ENCODE data around the gene ATRX. TPM values are rescaled to one million over a fixed set of nuclear protein-coding genes. Genes with fewer than 3 reads are reported as not detected.
"Not testable (repeated sequence)": the region's sequence is repeated elsewhere in the genome, so short reads cannot be mapped to it uniquely, and the experiment has no call there.

The ATRX gene, protein sequence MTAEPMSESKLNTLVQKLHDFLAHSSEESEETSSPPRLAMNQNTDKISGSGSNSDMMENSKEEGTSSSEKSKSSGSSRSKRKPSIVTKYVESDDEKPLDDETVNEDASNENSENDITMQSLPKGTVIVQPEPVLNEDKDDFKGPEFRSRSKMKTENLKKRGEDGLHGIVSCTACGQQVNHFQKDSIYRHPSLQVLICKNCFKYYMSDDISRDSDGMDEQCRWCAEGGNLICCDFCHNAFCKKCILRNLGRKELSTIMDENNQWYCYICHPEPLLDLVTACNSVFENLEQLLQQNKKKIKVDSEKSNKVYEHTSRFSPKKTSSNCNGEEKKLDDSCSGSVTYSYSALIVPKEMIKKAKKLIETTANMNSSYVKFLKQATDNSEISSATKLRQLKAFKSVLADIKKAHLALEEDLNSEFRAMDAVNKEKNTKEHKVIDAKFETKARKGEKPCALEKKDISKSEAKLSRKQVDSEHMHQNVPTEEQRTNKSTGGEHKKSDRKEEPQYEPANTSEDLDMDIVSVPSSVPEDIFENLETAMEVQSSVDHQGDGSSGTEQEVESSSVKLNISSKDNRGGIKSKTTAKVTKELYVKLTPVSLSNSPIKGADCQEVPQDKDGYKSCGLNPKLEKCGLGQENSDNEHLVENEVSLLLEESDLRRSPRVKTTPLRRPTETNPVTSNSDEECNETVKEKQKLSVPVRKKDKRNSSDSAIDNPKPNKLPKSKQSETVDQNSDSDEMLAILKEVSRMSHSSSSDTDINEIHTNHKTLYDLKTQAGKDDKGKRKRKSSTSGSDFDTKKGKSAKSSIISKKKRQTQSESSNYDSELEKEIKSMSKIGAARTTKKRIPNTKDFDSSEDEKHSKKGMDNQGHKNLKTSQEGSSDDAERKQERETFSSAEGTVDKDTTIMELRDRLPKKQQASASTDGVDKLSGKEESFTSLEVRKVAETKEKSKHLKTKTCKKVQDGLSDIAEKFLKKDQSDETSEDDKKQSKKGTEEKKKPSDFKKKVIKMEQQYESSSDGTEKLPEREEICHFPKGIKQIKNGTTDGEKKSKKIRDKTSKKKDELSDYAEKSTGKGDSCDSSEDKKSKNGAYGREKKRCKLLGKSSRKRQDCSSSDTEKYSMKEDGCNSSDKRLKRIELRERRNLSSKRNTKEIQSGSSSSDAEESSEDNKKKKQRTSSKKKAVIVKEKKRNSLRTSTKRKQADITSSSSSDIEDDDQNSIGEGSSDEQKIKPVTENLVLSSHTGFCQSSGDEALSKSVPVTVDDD (N-terminal part only)
- 26.3 TPM for polyA plus RNA-seq (2013, experiment 1 of 2; ENCODE audit: insufficient read length)
- polyA plus RNA-seq (2013, experiment 2 of 2; ENCODE audit: insufficient read length) = 26.7 TPM

GRCh38 chrX:77785486-77786364 is at the start of gene ATRX:
Gene ATRX (minus strand): TSS chrX:77786216. CDS start chrX:77786001, 215 bp downstream.
- peak; percentile 83 for DNase-seq

DNA sequence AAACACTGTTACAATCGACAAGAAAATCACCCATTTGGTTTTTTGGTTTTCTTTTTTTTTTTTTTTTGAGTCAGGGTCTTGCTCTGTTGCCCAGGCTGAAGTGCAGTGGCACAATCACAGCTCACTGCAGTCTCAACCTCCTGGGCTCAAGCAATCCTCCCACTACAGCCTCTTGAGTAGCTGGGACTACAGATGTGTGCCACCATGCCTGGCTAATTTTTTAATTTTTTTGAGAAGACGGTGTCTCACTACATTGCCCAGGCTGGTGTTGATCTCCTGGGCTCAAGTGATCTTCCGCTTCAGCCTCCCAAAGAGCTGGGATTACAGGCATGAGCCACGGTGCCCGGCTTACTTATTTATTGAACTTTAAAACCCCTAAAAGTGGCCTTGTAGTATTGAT is 45.5 kb upstream of the ATRX start:
- DNase-seq = not testable (repeated sequence)

DNA sequence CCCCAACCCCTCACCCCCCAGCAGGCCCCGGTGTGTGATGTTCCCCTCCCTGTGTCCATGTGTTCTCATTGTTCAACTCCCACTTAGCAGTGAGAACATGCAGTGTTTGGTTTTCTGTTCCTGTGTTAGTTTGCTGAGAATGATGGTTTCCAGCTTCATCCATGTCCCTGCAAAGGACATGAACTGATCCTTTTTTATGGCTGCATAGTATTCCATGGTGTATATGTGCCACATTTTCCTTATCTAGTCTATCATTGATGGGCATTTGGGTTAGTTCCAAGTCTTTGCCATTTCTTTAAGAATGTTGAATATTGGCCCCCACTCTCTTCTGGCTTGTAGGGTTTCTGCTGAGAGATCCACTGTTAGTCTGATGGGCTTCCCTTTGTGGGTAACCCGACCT is 36.0 kb upstream of the ATRX start:
- DNase-seq = not testable (repeated sequence)

- DNase-seq = no peak
Observed at GRCh38 chrX:77820091-77820727, 34.2 kb upstream of the ATRX start.

DNA sequence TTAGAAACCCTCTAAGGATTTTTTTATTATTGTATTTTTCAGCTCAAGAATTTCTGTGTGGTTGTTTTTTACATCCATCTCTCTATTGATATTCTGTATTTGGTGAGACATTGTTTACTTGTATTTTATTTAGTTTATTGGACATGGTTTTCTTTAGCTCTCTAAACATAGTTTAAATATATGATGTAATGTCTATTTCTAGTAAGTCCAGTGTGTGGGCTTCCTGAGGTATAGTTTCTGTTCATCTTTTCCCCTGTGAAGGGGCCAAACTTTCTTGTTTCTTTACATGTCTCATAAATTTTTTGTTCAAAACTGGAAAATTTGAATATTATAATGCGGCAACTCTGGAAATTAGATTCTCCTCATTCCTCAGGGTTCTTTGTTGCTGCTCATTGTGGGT is 28.2 kb upstream of the ATRX start:
- no peak for DNase-seq

- DNase-seq = no peak
Observed at GRCh38 chrX:77802201-77802600, 16.2 kb upstream of the ATRX start.

DNA sequence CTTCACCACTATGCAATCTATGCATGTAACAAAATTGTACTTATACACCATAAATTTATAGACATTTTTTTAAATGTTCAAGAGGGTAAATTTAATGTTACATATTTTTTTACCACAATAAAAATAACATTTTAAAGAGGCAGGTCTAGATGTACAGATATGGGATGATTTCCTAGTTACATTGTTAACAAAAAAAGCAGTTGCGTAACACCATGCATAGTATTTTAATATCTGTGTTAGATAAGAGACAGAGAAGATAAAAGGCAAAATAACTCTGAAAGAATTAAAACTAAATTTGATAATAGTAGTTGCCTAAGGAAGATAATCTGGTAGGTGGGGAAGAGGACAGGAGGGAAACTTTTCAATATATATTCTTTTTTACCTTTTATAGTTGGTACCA is 9.1 kb upstream of the ATRX start:
- DNase-seq = no peak

- DNase-seq = no peak
Observed at GRCh38 chrX:77793946-77794345, 7.9 kb upstream of the ATRX start.

- DNase-seq = peak; percentile 23
Observed at GRCh38 chrX:77788050-77788449, 2.0 kb upstream of the ATRX start.

DNA sequence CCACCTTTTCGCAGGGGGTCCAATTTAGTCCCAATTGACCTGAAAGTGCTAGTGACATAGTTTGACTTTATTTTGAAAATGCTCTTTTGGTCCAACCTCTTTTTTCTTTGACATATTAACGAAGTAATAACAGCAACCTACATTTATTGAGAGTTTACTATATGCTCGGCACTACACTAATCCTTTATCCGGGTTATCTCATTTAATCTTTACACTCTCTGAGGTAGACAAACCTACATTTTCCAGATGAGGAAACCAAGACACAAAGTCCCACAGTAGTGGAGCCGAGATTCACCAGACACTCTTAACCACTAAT is 307 bp upstream of the ATRX start:
- DNase-seq = no peak

DNA sequence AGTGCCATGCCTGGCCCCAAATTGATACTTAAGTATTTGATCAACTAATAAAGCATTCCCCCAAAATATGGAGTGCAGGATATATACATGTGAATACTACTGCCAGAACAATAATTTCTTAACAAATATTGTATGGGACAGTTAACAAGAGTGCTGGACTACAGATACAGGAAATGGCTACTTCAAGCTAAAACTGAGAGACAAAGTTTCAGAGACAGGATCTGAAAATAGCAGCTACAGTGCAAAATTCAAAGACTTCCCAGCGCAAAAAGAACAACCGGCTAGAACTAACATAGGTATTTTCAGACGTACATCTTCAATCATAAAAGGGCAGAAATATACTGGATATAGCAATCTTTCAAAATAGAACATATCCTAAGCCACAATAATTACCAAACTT is 6.3 kb downstream of the ATRX start:
- DNase-seq = no peak

DNA sequence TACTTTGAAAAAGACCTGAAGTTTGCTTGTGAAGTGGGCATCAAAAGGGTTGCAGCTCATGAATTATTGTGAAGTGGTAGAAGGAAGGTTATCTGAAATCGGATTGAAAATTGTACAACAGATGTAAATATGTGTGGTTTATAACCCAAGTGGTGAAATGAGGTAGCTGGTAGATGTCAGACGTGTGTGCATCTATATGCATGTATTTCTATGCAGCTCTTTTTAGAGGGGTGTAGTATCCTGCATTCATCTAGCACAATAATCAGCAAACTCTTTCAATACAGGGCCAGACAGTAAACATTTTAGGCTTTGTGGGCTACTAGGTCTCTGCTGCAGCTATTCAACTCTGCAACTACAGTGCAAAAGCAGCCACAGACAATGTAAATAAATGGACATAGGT is 9.4 kb downstream of the ATRX start:
- DNase-seq = no peak

- DNase-seq = no peak
Observed at GRCh38 chrX:77771601-77772000, 14.4 kb downstream of the ATRX start.

GRCh38 chrX:77768787-77769186 is 17.2 kb downstream of the ATRX start:
- DNase-seq = no peak

GRCh38 chrX:77766212-77766611 is 19.8 kb downstream of the ATRX start:
- DNase-seq = not testable (repeated sequence)

DNA sequence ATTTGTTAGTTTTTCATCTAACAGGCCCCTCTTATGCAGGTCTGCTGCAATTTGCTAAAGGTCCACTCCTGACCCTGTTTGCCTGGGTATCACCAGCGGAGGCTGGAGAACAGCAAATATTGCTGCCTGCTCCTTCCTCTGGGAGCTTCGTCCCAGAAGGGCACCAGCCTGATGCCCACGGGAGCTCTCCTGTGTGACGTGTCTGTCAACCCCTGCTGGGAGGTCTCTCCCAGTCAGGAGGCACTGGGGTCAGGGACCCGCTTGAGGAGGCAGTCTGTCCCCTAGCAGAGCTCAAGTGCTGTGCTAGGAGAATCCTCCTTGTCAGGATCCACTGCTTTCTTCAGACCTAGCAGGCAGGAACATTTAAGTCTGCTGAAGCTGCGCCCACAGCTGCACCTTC is 30.5 kb downstream of the ATRX start:
- DNase-seq = no peak

DNA sequence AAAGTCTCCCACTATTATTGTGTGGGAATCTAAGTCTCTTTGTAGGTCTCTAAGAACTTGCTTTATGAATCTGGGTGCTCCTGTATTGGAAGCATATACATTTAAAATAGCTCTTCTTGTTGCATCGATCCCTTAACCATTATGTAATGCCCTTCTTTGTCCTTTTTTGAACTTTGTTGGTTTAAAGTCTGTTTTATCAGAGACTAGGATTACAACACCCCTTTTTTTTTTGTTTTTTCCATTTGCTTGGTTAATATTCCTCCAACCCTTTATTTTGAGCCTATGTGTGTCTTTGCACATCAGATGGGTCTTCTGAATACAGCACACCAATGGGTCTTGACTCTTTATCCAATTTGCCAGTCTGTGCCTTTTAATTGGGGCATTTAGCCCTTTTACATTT is 32.1 kb downstream of the ATRX start:
- DNase-seq = not testable (repeated sequence)

DNA sequence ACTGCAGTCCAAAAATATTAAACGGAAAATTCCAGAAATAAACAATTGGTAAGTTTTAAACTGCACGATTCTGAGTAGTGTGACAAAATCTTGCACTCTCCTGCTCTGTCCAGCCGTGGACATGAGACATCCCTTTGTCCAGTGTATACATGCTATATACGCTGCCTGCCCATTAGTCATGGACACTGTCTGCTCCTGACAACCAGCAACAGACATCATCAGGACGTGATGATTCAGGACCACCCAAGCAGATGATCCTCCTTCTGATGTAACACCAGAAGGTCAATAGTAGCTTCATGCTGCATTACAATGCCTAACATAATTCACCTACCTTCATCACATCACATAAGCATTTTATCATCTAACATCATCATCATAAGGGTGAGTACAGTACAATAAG is 36.3 kb downstream of the ATRX start:
- peak; percentile 58 for DNase-seq

- peak; percentile 6 for DNase-seq
Observed at GRCh38 chrX:77743720-77744119, 42.3 kb downstream of the ATRX start.

DNA sequence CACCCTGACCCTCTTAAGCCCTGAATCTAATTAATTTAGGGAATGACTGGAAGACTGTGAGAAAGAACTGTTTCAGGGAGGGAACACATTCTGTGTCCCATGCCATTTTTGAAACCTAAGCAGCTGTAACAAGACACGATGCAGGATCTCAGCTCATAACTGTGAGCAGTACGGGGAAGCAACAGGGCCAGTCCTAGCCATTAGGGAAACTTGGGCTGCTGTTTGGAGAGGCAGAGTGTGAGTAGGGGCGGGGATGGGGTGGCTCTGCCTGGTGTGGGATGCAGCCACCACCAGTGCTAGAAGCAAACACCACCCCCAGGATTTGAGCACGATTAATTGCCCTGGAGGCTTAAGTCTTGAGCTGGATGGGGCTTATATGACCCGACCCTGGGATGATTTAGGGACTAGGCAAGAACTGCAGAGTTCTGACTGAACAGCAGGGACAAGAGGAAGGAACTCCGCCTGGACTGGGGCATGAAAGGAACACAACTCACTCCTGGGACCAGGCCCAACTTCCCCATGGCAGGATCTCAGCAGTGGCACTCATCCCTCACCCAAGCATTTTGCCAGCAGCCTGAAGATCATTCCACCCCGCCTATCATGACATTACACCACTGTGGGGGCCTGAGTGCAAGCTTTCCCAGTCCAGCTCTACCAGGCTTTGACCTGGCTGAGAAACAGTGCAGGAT is 43.1 kb downstream of the ATRX start:
- DNase-seq = no peak

Data from fibroblast of skin of back (primary cell).